GM19328 (cell line): ENCODE measurements around the gene ZBTB22.
A peak's percentile ranks its signal among the peaks of the same experiment; 100 is the strongest.
"Not testable (repeated sequence)": the region's sequence is repeated elsewhere in the genome, so short reads cannot be mapped to it uniquely, and the experiment has no call there.

Experiments
- ATAC-seq: cut with Tn5 transposase; IDR thresholded peaks from one replicate; pipeline ENCODE4 v1.9.1; 2021; ENCODE audit warnings: mild to moderate bottlenecking, moderate library complexity; ENCODE audit not compliant: unreplicated experiment

Gene ZBTB22, protein sequence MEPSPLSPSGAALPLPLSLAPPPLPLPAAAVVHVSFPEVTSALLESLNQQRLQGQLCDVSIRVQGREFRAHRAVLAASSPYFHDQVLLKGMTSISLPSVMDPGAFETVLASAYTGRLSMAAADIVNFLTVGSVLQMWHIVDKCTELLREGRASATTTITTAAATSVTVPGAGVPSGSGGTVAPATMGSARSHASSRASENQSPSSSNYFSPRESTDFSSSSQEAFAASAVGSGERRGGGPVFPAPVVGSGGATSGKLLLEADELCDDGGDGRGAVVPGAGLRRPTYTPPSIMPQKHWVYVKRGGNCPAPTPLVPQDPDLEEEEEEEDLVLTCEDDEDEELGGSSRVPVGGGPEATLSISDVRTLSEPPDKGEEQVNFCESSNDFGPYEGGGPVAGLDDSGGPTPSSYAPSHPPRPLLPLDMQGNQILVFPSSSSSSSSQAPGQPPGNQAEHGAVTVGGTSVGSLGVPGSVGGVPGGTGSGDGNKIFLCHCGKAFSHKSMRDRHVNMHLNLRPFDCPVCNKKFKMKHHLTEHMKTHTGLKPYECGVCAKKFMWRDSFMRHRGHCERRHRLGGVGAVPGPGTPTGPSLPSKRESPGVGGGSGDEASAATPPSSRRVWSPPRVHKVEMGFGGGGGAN

GRCh38 chr6:33317669-33318425 is at the start of gene ZBTB22:
Gene ZBTB22 (minus strand): TSS chr6:33317744. CDS start chr6:33316916, 828 bp downstream.
- ATAC-seq: peak; percentile 50

- ATAC-seq: no peak
Measured at GRCh38 chr6:33367009-33367714, 49.6 kb upstream of the ZBTB22 start.

DNA sequence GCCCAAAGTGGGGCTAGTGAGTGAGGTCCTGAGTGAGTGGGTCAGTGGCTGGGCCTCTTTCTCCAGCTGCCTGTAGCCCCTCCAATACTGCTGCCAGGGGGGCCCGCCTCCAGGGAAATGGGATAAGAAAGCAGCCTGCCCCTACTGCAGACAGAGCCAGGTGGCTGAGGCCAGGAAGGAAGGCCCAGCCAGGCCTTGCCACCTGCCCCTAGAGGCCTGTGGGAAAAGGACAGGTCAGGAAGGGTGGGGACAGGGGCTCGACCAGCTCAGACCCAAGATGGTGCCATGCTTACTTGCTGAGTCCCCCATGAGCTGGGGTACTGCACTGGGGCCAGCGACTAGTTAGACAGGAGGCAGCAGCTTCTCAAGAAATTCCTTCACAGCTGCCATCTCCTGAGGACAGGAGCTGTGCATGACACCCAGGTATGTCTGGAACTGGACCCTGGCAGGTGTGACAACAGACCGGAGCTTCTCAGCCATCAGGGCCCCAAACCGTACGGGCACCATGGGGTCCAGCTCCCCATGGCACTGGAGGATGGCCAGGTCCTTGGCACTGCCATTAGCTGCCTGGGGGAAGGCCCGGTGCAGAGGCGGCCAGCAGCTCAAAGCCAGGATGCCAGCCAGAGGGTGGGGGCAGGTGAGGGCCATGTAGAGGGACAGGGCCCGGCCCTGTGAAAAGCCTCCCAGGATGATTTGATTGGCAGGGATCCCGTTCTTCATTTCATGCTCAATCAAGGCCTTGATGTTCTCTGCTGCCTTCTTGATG is 47.8 kb upstream of the ZBTB22 start:
- ATAC-seq: not testable (repeated sequence)

DNA sequence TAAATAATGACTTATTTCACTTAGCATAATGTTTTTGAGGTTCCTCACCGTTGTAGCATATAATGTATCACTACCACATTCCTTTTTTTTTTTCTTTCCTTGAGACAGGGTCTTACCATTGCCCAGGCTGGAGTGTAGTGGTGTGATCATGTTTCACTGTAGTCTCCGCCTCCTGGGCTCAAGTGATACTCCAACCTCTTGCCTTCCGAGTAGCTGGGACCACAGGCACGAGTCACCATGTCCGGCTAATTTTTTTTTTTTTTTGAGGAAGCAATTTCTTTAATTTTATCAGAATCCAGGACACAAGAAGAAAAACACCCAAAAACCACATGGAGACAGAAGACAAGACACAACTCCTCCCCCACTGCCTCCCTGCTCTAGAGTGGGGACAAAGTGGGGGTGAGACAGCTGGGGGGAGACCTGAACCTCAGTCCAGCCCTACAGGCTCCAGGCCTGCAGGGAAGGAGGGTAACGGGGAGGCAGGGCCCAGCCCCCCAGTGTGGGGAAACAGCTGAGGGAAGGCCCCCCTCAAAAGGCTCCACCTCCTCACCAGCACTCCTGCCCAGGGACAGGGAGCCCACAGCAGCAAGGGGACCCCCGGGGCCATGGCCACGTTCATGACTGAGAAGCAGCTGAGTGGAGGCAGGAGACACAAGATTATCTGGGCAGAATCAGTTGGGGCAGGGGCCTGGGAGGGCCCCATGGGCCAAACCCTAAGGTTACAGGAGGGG is 47.1 kb upstream of the ZBTB22 start:
- not testable (repeated sequence) for ATAC-seq

- not testable (repeated sequence) for ATAC-seq
Measured at GRCh38 chr6:33363486-33363885, 45.9 kb upstream of the ZBTB22 start.

DNA sequence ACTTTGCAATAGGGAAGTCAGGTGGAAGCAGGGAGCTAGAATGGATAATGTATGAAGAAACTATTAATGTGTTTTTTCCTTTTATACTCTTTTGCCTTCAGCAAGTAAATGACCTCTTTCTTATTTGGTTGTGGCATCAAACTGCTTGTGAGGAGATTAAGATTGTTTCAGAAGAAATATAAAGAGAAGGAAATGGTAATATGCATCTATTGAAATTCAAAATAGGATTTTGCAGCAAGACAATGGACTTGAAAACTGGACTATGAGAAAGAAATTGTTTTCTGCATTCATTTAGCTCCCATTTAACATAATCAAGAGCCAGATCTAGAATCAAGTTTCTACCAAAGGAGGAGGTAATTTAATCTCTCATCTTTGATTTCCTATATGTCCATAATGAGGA is 41.8 kb upstream of the ZBTB22 start:
- no peak for ATAC-seq

DNA sequence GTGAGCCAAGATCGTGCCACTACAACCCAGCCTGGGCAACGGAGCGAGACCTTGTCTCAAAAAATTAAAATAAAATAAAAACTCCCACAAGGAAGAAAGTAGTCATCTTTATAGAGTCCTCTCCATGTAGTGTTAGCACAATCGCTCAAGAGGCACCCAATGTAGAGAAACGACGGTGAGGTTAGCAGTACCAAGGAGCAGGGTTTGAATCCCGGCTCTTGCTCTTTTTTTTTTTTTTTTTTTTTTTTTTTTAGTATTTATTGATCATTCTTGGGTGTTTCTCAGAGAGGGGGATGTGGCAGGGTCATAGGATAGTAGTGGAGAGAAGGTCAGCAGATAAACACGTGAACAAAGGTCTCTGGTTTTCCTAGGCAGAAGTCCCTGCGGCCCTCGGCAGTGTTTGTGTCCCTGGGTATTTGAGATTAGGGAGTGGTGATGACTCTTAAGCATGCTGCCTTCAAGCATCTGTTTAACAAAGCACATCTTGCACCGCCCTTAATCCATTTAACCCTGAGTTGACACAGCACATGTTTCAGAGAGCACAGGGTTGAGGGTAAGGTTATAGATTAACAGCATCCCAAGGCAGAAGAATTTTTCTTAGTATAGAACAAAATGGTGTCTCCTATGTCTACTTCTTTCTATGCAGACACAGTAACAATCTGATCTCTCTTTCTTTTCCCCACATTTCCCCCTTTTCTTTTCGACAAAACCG is 39.8 kb upstream of the ZBTB22 start:
- not testable (repeated sequence) for ATAC-seq

DNA sequence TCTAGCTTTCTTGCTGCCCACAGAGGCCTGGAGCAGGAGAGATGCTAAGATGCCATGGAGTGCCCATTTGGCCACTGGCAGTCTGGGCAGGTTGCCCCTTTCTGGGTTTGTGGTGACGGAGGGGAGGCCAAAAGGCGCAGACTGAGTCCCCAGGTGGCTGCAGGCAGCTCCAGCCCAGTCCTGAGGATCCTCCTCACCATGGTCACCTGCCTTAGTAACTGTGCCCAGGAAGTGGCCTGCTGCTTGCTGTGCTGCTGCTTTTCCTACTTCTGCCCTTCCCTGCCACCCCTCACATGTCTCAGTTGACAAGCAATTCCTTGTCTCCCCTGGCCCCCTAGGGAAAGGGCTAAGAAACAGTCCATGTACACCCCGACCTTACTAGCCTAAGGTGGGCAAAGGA is 38.8 kb upstream of the ZBTB22 start:
- ATAC-seq: no peak

- ATAC-seq: not testable (repeated sequence)
Measured at GRCh38 chr6:33355860-33356259, 38.3 kb upstream of the ZBTB22 start.

DNA sequence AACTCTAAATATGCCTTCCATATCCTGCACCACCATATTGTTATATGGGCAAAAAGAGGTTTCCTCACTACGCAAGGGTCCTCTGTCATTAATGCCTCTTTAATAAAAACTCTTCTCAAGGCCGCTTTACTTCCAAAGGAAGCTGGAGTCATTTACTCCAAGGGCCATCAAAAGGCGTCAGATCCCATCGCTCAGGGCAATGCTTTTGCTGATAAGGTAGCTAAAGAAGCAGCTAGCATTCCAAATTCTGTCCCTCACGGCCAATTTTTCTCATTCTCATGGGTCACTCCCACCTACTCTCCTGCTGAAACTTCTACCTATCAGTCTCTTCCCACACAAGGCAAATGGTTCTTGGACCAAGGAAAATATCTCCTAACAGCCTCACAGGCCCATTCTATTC is 30.3 kb upstream of the ZBTB22 start:
- no peak for ATAC-seq

DNA sequence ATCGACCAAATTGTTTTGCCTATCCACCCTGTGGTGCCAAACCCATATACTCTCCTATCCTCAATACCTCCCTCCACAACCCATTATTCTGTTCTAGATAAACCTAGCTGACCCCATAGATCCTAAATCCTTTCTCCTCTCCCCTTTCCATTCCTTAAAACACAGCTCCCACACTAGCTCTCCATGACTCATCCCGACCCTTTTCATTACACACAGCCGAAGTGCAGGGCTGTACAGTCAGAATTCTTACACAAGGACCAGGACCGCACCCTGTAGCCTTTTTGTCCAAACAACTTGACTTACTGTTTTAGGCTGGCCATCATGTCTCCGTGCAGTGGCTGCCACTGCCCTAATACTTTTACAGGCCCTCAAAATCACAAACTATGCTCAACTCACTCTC is 29.4 kb upstream of the ZBTB22 start:
- not testable (repeated sequence) for ATAC-seq

- ATAC-seq: no peak
Measured at GRCh38 chr6:33344701-33345697, 27.5 kb upstream of the ZBTB22 start.

- ATAC-seq: no peak
Measured at GRCh38 chr6:33343953-33344611, 26.5 kb upstream of the ZBTB22 start.

DNA sequence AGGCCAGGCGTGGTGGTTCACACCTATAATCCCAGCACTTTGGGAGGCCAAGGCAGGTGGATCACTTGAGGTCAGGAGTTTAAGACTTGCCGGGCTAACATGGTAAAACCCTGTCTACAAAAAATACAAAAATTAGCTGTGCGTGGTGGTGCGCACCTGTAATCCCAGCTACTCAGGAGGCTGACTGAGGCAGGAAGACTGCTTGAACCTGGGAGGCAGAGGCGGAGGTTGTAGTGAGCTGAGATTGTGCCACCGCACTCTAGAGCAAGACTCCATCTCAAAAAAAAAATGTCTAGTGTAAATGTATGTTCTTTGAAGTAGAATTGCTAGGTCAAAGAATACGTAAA is 26.0 kb upstream of the ZBTB22 start:
- not testable (repeated sequence) for ATAC-seq

GRCh38 chr6:33339193-33339592 is 21.6 kb upstream of the ZBTB22 start:
- no peak for ATAC-seq

DNA sequence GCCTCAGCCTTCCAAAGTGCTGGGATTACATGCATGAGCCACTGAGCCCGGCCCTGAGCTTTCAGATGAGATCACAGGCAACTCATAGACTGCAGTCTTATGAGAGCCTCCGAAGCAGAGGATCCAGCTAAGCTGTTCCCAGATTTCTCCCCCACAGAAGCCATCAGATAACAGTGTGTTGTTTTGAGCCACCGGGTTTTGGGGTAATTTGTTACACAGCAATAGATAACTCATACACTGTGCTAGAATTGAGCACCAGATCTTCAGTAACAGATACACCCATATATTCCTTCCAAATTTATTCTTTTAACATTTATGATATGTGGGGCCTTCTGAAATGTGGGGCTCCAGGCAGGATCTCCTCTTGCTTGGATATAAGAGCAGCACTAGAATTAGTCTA is 19.0 kb upstream of the ZBTB22 start:
- ATAC-seq: no peak

GRCh38 chr6:33335916-33336315 is 18.4 kb upstream of the ZBTB22 start:
- ATAC-seq: no peak
